ENCODE data around the gene SMIM5.

SMIM5 gene

GRCh38 chr17:75683583-75683982, 50.3 kb downstream of the SMIM5 start:
- TF ChIP-seq USF1 (IDR thresholded peaks at IDR 0.05) (no peak), MAX (IDR thresholded peaks at IDR 0.05) (peak; percentile 45; the same call in 1 of the 2 replicates), FOXM1 (IDR thresholded peaks at IDR 0.05; ENCODE audit: borderline replicate concordance, low read depth) (no peak), YY1 (IDR thresholded peaks at IDR 0.05; ENCODE audit: low read depth) (no peak), TAF1 (IDR thresholded peaks at IDR 0.05; ENCODE audit: low read depth) (no peak), NFIC (IDR thresholded peaks at IDR 0.05) (0 out of 2 replicates have a peak, but pooled peaks have one; percentile 5), REST (IDR thresholded peaks at IDR 0.05; ENCODE audit: low read depth) (no peak), ZBTB7A (IDR thresholded peaks at IDR 0.05; ENCODE audit: low read depth) (no peak), TCF12 (IDR thresholded peaks at IDR 0.05; ENCODE audit: low read depth) (no peak), EP300 (IDR thresholded peaks at IDR 0.05; ENCODE audit: borderline replicate concordance) (no peak), CREB1 (IDR thresholded peaks at IDR 0.05; ENCODE audit: low read depth) (no peak), CEBPB (IDR thresholded peaks at IDR 0.05) (no peak), RAD21 (IDR thresholded peaks at IDR 0.05; ENCODE audit: low read depth) (no peak), EGR1 (IDR thresholded peaks at IDR 0.05) (no peak), TEAD4 (IDR thresholded peaks at IDR 0.05) (no peak)

- no peak for TF ChIP-seq TCF12 (IDR thresholded peaks at IDR 0.05; ENCODE audit: low read depth)
- no peak for TF ChIP-seq RAD21 (IDR thresholded peaks at IDR 0.05; ENCODE audit: low read depth)
- no peak for TF ChIP-seq EGR1 (IDR thresholded peaks at IDR 0.05)
Measured at GRCh38 chr17:75684249-75684648, 51.0 kb downstream of the SMIM5 start.

- TF ChIP-seq ZBTB7A (IDR thresholded peaks at IDR 0.05; ENCODE audit: low read depth) (no peak), YY1 (IDR thresholded peaks at IDR 0.05; ENCODE audit: low read depth) (peak; percentile 56), MAX (IDR thresholded peaks at IDR 0.05) (peak; percentile 94), EP300 (IDR thresholded peaks at IDR 0.05; ENCODE audit: borderline replicate concordance) (peak; percentile 93), FOXM1 (IDR thresholded peaks at IDR 0.05; ENCODE audit: borderline replicate concordance, low read depth) (peak; percentile 77; the same call in 1 of the 2 replicates), TCF12 (IDR thresholded peaks at IDR 0.05; ENCODE audit: low read depth) (peak; percentile 95), USF1 (IDR thresholded peaks at IDR 0.05) (no peak; the same call in 1 of the 2 replicates), EGR1 (IDR thresholded peaks at IDR 0.05) (no peak), TAF1 (IDR thresholded peaks at IDR 0.05; ENCODE audit: low read depth) (no peak), CREB1 (IDR thresholded peaks at IDR 0.05; ENCODE audit: low read depth) (no peak), CEBPB (IDR thresholded peaks at IDR 0.05) (peak; percentile 22; the same call in 1 of the 2 replicates), TEAD4 (IDR thresholded peaks at IDR 0.05) (peak; percentile 99), RAD21 (IDR thresholded peaks at IDR 0.05; ENCODE audit: low read depth) (no peak; the same call in 1 of the 2 replicates), NFIC (IDR thresholded peaks at IDR 0.05) (peak; percentile 88), REST (IDR thresholded peaks at IDR 0.05; ENCODE audit: low read depth) (no peak)
Measured at GRCh38 chr17:75684924-75685323, 51.7 kb downstream of the SMIM5 start.

GRCh38 chr17:75685499-75685898, 52.3 kb downstream of the SMIM5 start:
- TF ChIP-seq TEAD4 (IDR thresholded peaks at IDR 0.05) (no peak), MAX (IDR thresholded peaks at IDR 0.05) (no peak), USF1 (IDR thresholded peaks at IDR 0.05) (no peak), YY1 (IDR thresholded peaks at IDR 0.05; ENCODE audit: low read depth) (no peak), EP300 (IDR thresholded peaks at IDR 0.05; ENCODE audit: borderline replicate concordance) (no peak), TCF12 (IDR thresholded peaks at IDR 0.05; ENCODE audit: low read depth) (no peak), CEBPB (IDR thresholded peaks at IDR 0.05) (no peak), RAD21 (IDR thresholded peaks at IDR 0.05; ENCODE audit: low read depth) (no peak), EGR1 (IDR thresholded peaks at IDR 0.05) (no peak), CREB1 (IDR thresholded peaks at IDR 0.05; ENCODE audit: low read depth) (no peak), ZBTB7A (IDR thresholded peaks at IDR 0.05; ENCODE audit: low read depth) (no peak), TAF1 (IDR thresholded peaks at IDR 0.05; ENCODE audit: low read depth) (no peak), FOXM1 (IDR thresholded peaks at IDR 0.05; ENCODE audit: borderline replicate concordance, low read depth) (no peak), REST (IDR thresholded peaks at IDR 0.05; ENCODE audit: low read depth) (no peak), NFIC (IDR thresholded peaks at IDR 0.05) (no peak)

All from Ishikawa (cell line).